Thymus (tissue), 11 donors: ENCODE results near the gene SMPDL3A. TPM values are rescaled to one million over a fixed set of nuclear protein-coding genes. Genes with fewer than 3 reads are reported as not detected.

Source experiments
- DNase-seq, 9 donors: peaks; one replicate each; pipeline ENCODE4 v3.0.0-alpha.2; 2013; ENCODE audit warnings: low spot score in 9 of 9, low read depth in 6 of 9, missing footprints in 1 of 9
- H3K27ac ChIP-seq, 2 donors: one replicate each; pipeline ENCODE4 v1.5.1; 2013; ENCODE audit warnings: control low read depth in 1 of 2, low read depth in 1 of 2, low read length in 1 of 2, mild to moderate bottlenecking in 1 of 2, moderate library complexity in 1 of 2
- H3K27me3 ChIP-seq, 2 donors: one replicate each; pipeline ENCODE4 v1.5.1; 2013; ENCODE audit warnings: low read length in 1 of 2; ENCODE audit not compliant: control insufficient read depth in 2 of 2, insufficient read depth in 1 of 2
- H3K36me3 ChIP-seq, 2 donors: one replicate each; pipeline ENCODE4 v1.5.1; 2013; ENCODE audit warnings: low read length in 1 of 2, mild to moderate bottlenecking in 1 of 2, moderate library complexity in 1 of 2; ENCODE audit not compliant: control insufficient read depth in 2 of 2, insufficient read depth in 2 of 2
- H3K4me1 ChIP-seq, 2 donors: one replicate each; pipeline ENCODE4 v1.5.1; 2013; ENCODE audit warnings: low read length in 2 of 2; ENCODE audit not compliant: control insufficient read depth in 2 of 2, insufficient read depth in 2 of 2
- H3K4me3 ChIP-seq, 2 donors: one replicate each; pipeline ENCODE4 v1.5.1; 2013; ENCODE audit warnings: low read length in 2 of 2, control low read depth in 1 of 2, mild to moderate bottlenecking in 1 of 2
- H3K9me3 ChIP-seq, 2 donors: one replicate each; pipeline ENCODE4 v1.5.1; 2013; ENCODE audit warnings: low read length in 1 of 2, mild to moderate bottlenecking in 1 of 2; ENCODE audit not compliant: control insufficient read depth in 2 of 2, insufficient read depth in 1 of 2
- WGBS: extraction: QIAGEN DNeasy Blood & Tissue Kit; methylation state at CpG from one replicate; pipeline ENCODE4 v1.1.7; 2013; 5-methylcytosine and 5-hydroxymethylcytosine counted together
- polyA plus RNA-seq: library from polyadenylated mRNA; stranded (reverse); fragments of 200-250 nt; gene quantifications from one replicate; pipeline ENCODE4 v1.2.3, GENCODE V29; 2013
- total RNA-seq: library from RNA; stranded (reverse); fragments of 120-200 nt; gene quantifications from one replicate; pipeline ENCODE4 v1.2.4, GENCODE V29; 2013
- donor health status: healthy.

SMPDL3A gene
- total and polyA plus RNA-seq, 2 donors = 10.2 to 23.0 TPM

DNA sequence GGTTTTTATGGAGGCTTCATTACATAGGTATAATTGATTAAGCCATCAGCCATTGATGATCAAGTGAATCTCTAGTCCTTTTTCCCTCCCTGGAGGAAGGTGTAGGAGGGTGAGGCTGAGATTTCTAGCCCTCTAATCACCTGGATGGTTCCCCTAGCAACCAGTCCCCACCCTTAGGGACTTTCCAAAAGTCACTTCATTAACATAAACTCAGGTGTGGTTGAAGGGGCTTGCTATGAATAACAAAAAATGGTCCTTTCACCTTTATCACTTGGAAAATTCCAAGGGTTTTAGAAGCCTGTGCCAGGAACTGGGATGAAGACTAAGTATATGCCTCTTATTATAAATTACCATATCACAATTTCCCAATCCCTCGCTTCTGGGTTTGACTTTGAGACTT lies 40.4 kb downstream of the SMPDL3A start:
- DNase-seq = no peak
- no peaks in the 10 kb centered on the region for H3K9me3 ChIP-seq
- 87% methylated on average over 1 of the region's 1 CpG for WGBS

DNA sequence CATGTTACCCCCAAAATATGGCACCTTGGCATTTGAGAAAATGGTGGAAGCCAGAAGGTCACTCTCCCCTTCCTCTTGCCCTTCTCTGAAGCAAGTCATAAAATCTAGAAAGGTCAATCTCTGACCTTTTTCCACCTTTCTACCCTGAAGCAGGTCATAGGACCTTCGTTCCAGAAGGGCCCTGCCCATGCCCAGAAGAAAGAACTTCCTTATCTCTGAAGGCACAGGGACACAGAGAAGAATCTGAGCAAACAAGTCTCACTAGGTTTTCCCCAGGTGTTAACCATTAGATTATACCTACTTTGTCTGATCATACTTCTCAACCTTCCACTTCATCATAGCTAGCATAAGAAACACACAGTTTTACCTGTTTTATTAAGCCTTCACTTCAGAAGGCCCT lies 42.5 kb downstream of the SMPDL3A start:
- no peaks in the 10 kb centered on the region for H3K4me1 ChIP-seq
- WGBS = 76% methylated on average over 1 of the region's 1 CpG
- H3K27ac ChIP-seq = no peak overlapping the region
- H3K4me3 ChIP-seq = no peak overlapping the region
- H3K27me3 ChIP-seq = no peaks in the 10 kb centered on the region
- H3K36me3 ChIP-seq = no peaks in the 10 kb centered on the region
- no peak for DNase-seq
- no peaks in the 10 kb centered on the region for H3K9me3 ChIP-seq

More for the DNA sequence above, 40.4 kb downstream of the SMPDL3A start:
- Histone ChIP-seq H3K27me3 (no peaks in the 10 kb centered on the region), H3K4me3 (no peak overlapping the region), H3K27ac (no peak overlapping the region), H3K36me3 (no peaks in the 10 kb centered on the region), H3K4me1 (no peaks in the 10 kb centered on the region)

DNA sequence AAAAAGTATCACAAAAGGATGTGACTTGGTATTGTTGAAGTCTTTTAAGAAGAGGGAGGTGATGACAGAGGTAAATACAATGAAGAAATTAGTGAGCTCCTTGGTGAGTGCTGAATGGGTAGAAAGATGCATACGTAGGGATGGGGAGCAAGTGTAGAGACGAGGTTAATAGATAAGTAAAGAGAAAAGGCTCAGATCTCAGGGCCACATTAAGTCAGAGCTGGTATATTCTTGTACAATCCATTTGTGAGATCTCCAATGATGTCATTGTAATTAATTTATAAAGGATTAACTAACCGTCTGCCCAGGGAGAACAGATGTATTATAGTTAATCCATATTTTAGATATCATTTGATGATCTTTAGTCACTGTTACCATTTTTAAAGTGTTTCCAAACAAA lies 43.4 kb downstream of the SMPDL3A start:
- no peak overlapping the region for H3K4me3 ChIP-seq
- no peaks in the 10 kb centered on the region for H3K36me3 ChIP-seq
- 90% methylated on average over 3 of the region's 3 CpGs for WGBS
- DNase-seq = no peak
- no peaks in the 10 kb centered on the region for H3K27me3 ChIP-seq
- no peak overlapping the region for H3K27ac ChIP-seq
- no peaks in the 10 kb centered on the region for H3K4me1 ChIP-seq
- H3K9me3 ChIP-seq = no peaks in the 10 kb centered on the region

- H3K36me3 ChIP-seq = no peaks in the 10 kb centered on the region
- no peak for DNase-seq
- H3K9me3 ChIP-seq = no peaks in the 10 kb centered on the region
- no peak overlapping the region for H3K27ac ChIP-seq
- WGBS = 93% methylated on average over 7 of the region's 7 CpGs
- H3K4me3 ChIP-seq = no peak overlapping the region
- no peaks in the 10 kb centered on the region for H3K4me1 ChIP-seq
- no peaks in the 10 kb centered on the region for H3K27me3 ChIP-seq
Measured at GRCh38 chr6:122833021-122833491, 44.0 kb downstream of the SMPDL3A start.

DNA sequence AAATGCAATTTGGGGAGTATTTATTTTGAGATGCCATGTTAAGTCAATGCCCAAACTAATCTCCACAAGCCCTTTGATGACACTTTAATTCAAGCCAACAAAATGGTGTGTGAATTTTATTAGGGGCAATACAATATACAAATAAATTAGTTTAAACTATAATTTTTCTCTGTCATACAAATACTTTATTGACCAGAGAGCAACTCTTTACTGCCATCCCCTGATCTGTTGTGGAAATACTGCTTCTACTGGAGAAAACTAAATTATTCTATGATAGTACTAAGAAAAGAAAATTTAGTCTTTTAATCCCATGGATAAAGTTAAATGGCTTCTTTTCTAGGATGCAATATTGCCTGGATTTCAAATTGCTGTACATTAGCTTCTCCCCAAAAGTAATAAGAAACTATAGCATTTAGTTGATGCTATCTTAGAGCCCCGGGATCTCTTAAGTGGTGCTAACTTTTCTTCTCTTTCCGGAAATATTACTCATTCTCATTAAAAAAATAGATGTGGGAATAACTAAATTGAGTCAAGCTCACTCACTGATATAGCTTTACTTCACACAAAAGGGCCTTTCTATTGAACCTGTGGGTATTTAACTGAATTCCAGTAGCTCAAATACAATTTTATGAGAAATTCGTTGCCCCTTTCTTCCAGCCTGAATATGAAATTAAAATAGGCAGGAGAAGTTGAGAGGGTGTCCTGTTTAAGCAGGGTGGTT lies 49.2 kb downstream of the SMPDL3A start:
- no peaks in the 10 kb centered on the region for H3K4me1 ChIP-seq
- no peaks in the 10 kb centered on the region for H3K36me3 ChIP-seq
- no peak overlapping the region for H3K27ac ChIP-seq
- no peak overlapping the region for H3K4me3 ChIP-seq
- H3K27me3 ChIP-seq = peaks cover 0 to 2% of the 10 kb centered on the region in 2 donors
- H3K9me3 ChIP-seq = no peaks in the 10 kb centered on the region
- 94% methylated on average over 3 of the region's 3 CpGs for WGBS
- DNase-seq = no peak

- no peaks in the 10 kb centered on the region for H3K9me3 ChIP-seq
- peak in 8 of 9 donors; percentile 7 to 58 (median 22) for DNase-seq
- H3K27ac ChIP-seq = no peak overlapping the region
- no peak overlapping the region for H3K4me3 ChIP-seq
- WGBS = 4% methylated on average over 1 of the region's 1 CpG
- H3K36me3 ChIP-seq = no peaks in the 10 kb centered on the region
- no peaks in the 10 kb centered on the region for H3K4me1 ChIP-seq
- H3K27me3 ChIP-seq = peaks cover 0 to 2% of the 10 kb centered on the region in 2 donors
Measured at GRCh38 chr6:122839472-122839871, 50.4 kb downstream of the SMPDL3A start.

DNA sequence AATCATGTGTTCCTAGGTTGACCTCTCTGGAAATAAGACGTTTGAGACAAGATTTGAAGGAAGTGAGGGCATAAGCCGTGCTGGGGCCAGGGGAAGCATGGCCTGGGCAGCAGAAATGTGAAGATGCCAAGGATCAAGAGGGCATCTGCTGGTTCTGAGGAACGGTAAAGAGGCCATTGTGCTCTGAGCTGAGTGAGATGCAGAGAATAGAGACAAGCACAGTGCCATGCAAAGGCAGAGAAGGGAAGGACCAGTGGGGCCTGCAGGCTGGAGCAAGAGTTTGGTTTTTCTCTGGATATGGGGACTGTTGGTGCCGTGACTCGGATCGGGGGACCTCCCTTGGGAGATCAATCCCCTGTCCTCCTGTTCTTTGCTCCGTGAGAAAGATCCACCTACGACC lies 50.8 kb downstream of the SMPDL3A start:
- Histone ChIP-seq H3K9me3 (no peaks in the 10 kb centered on the region), H3K4me3 (no peak overlapping the region), H3K27ac (no peak overlapping the region), H3K27me3 (peaks cover 0 to 2% of the 10 kb centered on the region in 2 donors), H3K4me1 (no peaks in the 10 kb centered on the region), H3K36me3 (no peaks in the 10 kb centered on the region)
- no peak for DNase-seq
- WGBS = 78% methylated on average over 8 of the region's 8 CpGs

DNA sequence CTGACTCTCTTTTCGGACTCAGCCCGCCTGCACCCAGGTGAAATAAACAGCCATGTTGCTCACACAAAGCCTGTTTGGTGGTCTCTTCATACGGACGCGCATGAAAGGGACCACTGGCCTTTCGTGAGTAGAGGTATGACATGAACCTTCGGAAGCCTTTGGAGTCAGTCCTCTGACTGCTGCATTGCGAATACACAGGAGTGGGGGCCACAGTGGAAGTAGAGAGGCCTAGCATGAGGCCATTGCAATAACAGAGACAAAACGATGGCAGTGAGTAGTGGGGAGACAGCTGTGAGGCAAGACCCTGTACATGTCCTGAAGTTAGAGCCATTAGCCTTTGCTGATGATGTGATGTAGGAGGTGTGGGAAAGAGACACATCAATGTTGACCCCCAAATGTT lies 56.4 kb downstream of the SMPDL3A start:
- no peaks in the 10 kb centered on the region for H3K27me3 ChIP-seq
- no peaks in the 10 kb centered on the region for H3K9me3 ChIP-seq
- DNase-seq = no peak
- H3K36me3 ChIP-seq = no peaks in the 10 kb centered on the region
- H3K4me3 ChIP-seq = no peak overlapping the region
- H3K4me1 ChIP-seq = no peaks in the 10 kb centered on the region
- H3K27ac ChIP-seq = no peak overlapping the region
- WGBS = 98% methylated on average over 9 of the region's 9 CpGs

DNA sequence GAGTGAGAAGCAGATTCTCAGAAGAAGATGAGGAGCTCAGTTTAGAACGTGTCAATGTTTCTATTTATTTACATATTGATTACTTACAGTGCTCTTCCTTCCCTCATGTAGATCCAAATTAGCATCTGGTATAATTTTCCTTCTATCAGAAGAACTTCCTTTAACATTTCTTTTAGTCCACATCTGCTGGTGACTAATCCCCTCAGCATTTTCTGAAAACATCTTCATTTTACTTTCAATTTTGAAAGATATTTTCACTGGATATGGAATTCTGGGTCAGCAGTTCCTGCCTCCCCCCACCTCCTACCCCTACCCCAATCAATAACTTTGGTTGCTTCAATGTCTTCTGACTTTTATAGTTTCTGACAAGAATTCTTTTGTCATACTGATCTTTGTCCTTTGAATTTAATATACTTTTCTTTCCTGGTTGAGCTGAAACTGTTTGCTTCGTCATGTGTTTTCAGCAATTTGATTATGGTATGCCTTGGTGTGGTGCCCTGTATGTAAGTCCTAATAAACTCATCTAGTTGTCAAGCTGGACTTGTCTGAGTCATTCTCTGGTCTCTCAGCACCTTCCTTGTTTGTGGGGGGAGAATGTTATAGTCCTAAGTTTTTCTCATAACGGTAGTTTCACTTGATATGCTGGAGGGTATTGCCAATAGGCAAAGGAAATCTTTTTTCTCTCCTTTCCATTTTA lies 57.0 kb downstream of the SMPDL3A start:
- Histone ChIP-seq H3K27ac (no peak overlapping the region), H3K36me3 (no peaks in the 10 kb centered on the region), H3K9me3 (no peaks in the 10 kb centered on the region), H3K4me3 (no peak overlapping the region), H3K27me3 (no peaks in the 10 kb centered on the region), H3K4me1 (no peaks in the 10 kb centered on the region)
- DNase-seq = no peak
- WGBS = 91% methylated on average over 3 of the region's 3 CpGs
